Lower leg skin (tissue), 4 donors: Measurements from ENCODE around the gene SAPCD2. TPM values are rescaled to one million over a fixed set of nuclear protein-coding genes. Genes with fewer than 3 reads are reported as not detected.

Source experiments
- DNase-seq, 2 donors: peaks; one replicate each; pipeline ENCODE4 v3.0.0-alpha.2; 2019; ENCODE audit warnings: low spot score in 2 of 2
- H3K4me3 ChIP-seq: fragments of 200-600 bp; sonication (generic); 2 replicates; pipeline ENCODE4 v1.5.1; 2017; ENCODE audit warnings: mild to moderate bottlenecking, low read depth; ENCODE audit not compliant: poor library complexity, severe bottlenecking
- POLR2A ChIP-seq, 2 donors: fragments of 450-650 bp; IDR thresholded peaks; one replicate each; pipeline ENCODE4 v1.6.1; 2016 to 2017; ENCODE audit warnings: antibody characterized with exemption in 2 of 2, mild to moderate bottlenecking in 1 of 2, moderate library complexity in 1 of 2
- WGBS, 2 donors: methylation state at CpG; one replicate each; pipeline ENCODE4 v1.1.5; 2018; 5-methylcytosine and 5-hydroxymethylcytosine counted together
- intact Hi-C: fragments of 100-400 bp; cut with DNase I; formaldehyde crosslinking; loops from one replicate; pipeline ENCODE4 v1.15.0; 2023; ENCODE audit warnings: low total_unique reads
- total RNA-seq, 4 donors: library from RNA; depleted of rRNA; stranded (reverse); fragments of >200 nt; gene quantifications; one replicate each; pipeline ENCODE4 v1.1.0, GENCODE V29; 2016
- TF ChIP-seq, protein P1 (sequence below), 3 donors: fragments of 450-650 bp; IDR thresholded peaks; one replicate each; pipeline ENCODE4 v1.5.1; 2016; ENCODE audit warnings: antibody characterized with exemption in 3 of 3, mild to moderate bottlenecking in 3 of 3, moderate library complexity in 2 of 3

Gene SAPCD2
- total RNA-seq, 4 donors from 2014 or later, result 5.7 to 25.6 (median 13.7) TPM

DNA sequence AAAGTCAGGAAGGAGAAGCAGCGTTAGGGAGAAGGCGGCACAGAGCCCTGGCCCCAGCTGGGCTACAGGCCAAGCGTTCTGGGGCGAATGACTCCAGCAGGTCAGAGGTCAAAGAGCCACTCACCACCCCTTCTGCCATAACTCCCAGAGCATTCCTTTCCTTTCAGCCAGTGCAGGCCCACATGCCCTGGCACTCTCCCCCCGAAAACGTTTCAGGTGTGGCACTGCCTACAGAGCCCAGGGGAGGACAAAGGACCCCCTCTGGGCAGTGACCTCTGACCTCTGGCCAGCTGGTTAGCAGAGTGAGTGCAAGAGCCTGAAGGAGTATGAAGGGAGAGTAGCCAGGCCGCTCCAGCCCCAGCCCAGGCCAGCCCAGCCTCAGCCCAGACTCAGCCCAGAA is 47.2 kb downstream of the SAPCD2 start:
- WGBS, 2 donors, result 73 to 87% methylated on average over 6 of the region's 7 CpGs
- intact Hi-C loops, result no loop called here
- no peak overlapping the region for H3K4me3 ChIP-seq

DNA sequence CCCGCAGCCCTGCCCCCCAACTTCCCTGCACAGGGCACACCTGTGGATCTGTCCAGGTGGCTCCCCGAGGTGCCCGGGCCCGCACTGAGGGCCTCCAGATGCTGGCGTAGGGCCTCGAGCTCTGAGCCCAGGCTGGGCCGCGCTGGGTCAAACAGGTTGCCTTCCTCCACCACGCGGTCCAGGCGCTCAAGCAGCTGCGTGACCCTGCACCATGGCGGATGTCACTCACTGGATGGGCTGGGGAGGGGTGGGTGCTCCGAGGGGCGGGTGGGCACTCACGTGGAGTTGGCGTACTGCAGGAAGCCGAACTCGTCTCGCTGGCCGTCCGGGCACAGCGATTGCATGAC is 47.7 kb downstream of the SAPCD2 start:
- TF ChIP-seq, protein P1, sequence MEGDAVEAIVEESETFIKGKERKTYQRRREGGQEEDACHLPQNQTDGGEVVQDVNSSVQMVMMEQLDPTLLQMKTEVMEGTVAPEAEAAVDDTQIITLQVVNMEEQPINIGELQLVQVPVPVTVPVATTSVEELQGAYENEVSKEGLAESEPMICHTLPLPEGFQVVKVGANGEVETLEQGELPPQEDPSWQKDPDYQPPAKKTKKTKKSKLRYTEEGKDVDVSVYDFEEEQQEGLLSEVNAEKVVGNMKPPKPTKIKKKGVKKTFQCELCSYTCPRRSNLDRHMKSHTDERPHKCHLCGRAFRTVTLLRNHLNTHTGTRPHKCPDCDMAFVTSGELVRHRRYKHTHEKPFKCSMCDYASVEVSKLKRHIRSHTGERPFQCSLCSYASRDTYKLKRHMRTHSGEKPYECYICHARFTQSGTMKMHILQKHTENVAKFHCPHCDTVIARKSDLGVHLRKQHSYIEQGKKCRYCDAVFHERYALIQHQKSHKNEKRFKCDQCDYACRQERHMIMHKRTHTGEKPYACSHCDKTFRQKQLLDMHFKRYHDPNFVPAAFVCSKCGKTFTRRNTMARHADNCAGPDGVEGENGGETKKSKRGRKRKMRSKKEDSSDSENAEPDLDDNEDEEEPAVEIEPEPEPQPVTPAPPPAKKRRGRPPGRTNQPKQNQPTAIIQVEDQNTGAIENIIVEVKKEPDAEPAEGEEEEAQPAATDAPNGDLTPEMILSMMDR (IDR thresholded peaks at IDR 0.05), result no peak
- TF ChIP-seq POLR2A (IDR thresholded peaks at IDR 0.05), result no peak
- intact Hi-C loops, result no loop called here
- WGBS, 2 donors, result 81 to 92% methylated on average over 15 to 23 of the region's 23 CpGs
- H3K4me3 ChIP-seq, result no peak overlapping the region
- no peak for DNase-seq

More for the DNA sequence above, 47.2 kb downstream of the SAPCD2 start:
- DNase-seq, result no peak
- TF ChIP-seq POLR2A (IDR thresholded peaks at IDR 0.05), result no peak
- TF ChIP-seq, protein P1 (IDR thresholded peaks at IDR 0.05), result no peak

DNA sequence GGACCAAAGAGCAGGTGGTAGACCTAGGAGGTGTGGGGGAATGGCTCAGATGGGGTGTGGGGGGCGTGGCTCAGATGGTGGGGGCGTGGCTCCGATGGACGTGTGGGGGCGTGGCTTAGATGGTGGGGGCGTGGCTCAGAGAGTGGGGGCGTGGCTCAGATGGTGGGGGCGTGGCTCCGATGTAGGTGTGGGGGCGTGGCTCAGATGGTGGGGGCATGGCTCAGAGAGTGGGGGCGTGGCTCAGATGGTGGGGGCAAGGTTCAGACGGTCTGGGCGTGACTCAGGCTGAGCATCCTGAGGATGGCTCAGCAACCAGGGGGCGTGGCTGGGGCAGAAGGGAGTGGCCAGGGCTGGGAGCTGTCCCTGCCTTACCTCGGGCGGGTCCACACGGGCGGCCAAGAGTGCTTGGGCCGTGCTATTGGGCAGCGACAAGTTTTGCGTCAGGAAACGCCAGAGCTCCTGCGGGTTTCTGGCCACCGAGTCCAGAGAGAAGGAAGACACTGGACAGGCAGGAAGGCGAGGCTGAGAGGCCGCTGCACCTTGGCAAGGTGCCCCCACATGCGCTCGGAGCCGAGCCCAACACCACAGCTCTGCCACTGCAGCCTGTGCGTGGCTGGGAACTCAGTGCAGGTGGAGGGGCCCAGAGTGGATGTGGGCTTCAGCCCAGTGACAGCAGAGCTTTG is 48.2 kb downstream of the SAPCD2 start:
- WGBS, 2 donors, result 42 to 55% methylated on average over 18 to 23 of the region's 30 CpGs
- no peak for DNase-seq
- no peak for TF ChIP-seq POLR2A (IDR thresholded peaks at IDR 0.05)
- TF ChIP-seq, protein P1 (IDR thresholded peaks at IDR 0.05), result no peak
- intact Hi-C loops, result no loop called here
- no peak overlapping the region for H3K4me3 ChIP-seq

DNA sequence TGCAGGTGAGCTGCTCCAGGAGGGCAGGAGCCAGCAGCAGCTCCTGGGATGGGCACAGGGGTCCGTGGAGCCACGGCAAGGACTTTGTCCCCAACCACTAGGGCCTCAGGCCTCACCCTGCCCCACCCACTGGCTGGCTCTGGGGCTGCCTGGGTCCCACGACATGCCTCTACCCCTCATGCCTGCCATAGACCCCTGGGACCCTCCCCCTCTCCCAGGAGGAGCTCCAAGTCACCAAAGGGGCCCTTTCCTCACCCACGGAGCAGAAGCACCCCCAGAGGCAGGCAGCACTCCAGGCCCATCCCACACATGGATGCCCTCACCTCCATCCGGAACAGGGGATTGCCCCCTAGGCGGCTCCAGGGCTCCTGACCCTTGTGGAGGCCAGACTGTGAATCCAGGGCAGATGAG is 48.8 kb downstream of the SAPCD2 start:
- no peak overlapping the region for H3K4me3 ChIP-seq
- 73 to 92% methylated on average over 5 to 6 of the region's 6 CpGs for WGBS, 2 donors
- DNase-seq, result no peak
- intact Hi-C loops, result no loop called here
- TF ChIP-seq POLR2A (IDR thresholded peaks at IDR 0.05), result no peak
- TF ChIP-seq, protein P1 (IDR thresholded peaks at IDR 0.05), result no peak

DNA sequence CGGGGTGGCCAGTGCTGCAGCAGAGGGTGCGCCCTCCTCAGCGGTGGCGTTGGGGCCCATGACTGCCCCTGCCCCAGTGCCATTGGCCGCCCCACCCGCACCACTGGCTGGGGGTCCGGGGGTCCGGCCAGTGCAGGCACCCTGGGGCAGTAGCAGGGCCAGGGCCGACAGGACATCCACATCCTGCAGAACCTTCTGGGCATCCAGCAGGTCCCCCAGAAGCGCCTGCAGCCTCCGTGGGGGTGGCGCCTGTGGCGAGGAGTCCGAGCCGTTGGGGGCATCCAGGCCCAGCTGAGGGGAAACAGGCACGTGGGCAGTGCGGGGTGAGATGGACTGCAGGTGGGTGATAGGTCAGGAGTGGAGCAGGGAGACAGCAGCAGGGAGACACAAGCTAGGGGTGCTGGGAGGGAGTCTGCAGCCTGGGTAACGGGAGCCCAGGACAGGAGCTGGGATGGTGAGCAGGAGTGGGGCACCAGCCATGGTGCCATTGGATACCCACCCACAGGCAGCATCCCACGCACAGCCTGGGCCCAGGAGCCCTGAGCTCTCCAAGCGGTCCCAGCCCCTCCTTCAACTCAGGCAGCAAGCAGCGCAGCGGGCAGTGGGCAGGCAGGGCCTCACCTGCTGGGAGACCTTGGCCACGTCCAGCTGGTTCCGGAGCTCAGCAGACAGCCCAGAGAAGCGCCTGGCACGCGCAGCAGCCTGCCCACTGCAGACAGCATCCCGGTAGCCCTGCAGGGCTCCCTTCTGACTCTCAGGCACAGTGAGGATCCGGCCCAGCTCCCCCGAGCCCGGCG is 49.4 kb downstream of the SAPCD2 start:
- no peak for TF ChIP-seq POLR2A (IDR thresholded peaks at IDR 0.05)
- TF ChIP-seq, protein P1 (IDR thresholded peaks at IDR 0.05), result no peak
- intact Hi-C loops, result no loop called here
- WGBS, 2 donors, result 93 to 95% methylated on average over 13 to 24 of the region's 32 CpGs
- no peak overlapping the region for H3K4me3 ChIP-seq
- DNase-seq, result no peak
